Sciatic nerve (tissue), 2 donors: Measurements from ENCODE around the gene NARS2. TPM values are rescaled to one million over a fixed set of nuclear protein-coding genes. Genes with fewer than 3 reads are reported as not detected.
"Not testable (repeated sequence)": the region's sequence is repeated elsewhere in the genome, so short reads cannot be mapped to it uniquely, and the experiment has no call there.

ENCODE experiments used
- ATAC-seq: fragments of 200-7000 bp; cut with Tn5 transposase; one replicate; pipeline ENCODE4 v1.9.1; 2020; ENCODE audit warnings: mild to moderate bottlenecking, moderate library complexity
- DNase-seq: peaks from one replicate; pipeline ENCODE4 v3.0.0-alpha.2; 2020; ENCODE audit warnings: low spot score
- intact Hi-C: fragments of 100-400 bp; cut with DNase I; formaldehyde crosslinking; loops from one replicate; pipeline ENCODE4 v1.14.2; 2022
- total RNA-seq: library from RNA; stranded (reverse); fragmentation: NEBNext Ultra II Directional; extraction: Animal tissue kit (Norgen Biotek cat#: 25700); gene quantifications from one replicate; pipeline ENCODE4 v1.2.1, GENCODE V29; 2021
- donor health status: DM: no; HTN: no; CAD: no.
- donor health status: DM: no; HTN: no; CAD: no.

NARS2 gene
- total RNA-seq, 1 donor from 2014 or later: 15.0 TPM

DNA sequence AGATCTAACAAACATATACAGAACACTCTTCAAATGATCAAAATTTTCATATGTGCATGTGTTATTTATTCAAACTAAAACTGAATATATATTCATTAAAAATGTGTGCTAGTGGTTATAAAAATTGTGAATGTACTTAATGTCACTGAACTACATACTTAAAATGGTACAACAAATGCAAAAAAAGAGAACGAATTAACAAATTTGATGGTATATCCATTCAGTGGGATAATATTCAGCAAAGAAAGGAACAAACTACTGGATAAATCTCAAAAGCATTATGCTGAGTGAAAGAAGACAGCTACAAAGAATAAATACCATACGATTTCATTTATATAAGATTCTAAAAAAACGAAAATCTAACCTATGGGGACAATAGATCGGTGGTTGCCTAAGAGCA is 64.1 kb downstream of the NARS2 start:
- no peak for DNase-seq
- intact Hi-C loops: no loop called here
- ATAC-seq: no peak

DNA sequence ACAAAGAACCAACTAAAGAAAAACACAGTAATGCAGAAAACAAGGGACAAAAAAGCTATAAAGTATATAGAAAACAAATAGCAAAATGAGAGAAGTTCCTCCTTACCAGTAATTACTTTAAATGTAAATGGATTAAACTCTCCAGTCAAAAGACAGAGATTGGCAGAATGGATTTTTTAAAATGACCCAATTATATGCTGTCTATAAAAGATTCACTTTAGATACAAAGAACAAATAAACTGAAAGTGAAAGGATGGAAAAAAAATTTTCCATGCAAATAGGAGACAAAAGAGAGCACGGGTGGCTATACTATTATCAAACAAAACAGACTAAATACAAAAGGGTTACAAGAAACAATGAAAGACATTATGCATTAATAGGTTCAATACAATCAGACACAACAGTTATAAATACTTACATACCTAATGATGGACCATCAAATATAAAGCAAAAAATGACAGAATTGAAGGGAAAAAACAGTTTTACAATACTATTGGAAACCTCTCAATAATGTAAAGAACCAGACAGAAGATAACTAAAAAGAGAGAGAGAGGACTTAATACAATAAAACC is 64.6 kb downstream of the NARS2 start:
- no peak for DNase-seq
- intact Hi-C loops: no loop called here
- ATAC-seq: no peak

DNA sequence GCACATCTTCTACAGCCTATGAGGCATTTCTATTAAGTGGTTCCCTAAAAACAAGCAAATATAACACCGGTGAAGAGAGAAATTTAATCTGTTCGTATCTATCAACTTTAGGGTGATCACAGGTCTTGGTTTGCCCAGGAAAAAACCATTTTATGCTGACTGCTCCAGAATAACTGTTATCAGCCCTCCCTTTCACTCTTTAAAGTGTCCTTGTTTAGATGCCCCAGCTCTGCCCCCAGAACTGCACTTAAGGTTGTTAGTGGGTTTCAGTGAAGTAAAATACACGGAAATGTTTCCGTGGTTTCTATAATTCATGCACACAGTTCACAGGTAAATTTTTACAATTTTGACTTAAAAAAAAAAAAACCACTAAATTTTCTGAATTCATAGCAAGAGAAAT is 70.0 kb downstream of the NARS2 start:
- ATAC-seq: no peak
- DNase-seq: no peak
- intact Hi-C loops: no loop called here

DNA sequence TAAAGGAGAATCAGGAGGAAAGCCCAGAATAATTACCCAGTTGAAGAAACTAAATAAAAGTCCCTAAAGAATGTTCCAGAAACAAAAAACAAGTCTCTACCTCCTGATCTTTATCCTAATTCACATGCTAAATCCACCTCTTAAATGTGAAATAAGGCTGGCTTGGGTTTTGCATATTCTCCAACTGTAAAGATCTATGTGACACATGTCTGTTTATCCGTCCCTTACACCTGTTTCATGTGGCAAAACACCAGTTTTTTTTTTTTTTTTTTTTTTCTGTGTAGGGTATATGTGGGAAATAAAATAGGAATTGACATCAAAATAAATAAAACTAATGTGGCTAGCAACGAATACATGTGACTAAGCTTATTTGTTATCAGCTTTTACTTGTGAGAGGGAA is 70.5 kb downstream of the NARS2 start:
- DNase-seq (no peak), ATAC-seq (no peak)
- intact Hi-C loops: no loop called here

DNA sequence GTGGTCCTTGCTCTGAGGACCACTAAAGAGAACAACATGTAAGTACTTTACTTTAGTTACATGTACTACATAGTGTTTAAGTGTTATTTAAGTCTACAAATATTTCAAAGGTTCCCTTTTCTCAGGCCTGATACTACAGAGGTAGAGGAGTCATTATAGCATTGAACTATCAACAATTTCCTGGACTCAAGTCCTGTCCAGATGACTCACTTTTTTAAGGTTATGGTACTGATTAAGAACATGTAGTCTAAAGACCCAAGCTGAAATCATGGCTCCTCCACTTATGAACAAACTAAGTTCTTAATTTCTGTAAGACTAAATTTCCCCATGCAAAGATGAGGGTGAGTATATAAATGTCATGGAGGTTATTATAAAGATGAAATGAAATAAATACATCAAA is 74.7 kb downstream of the NARS2 start:
- intact Hi-C loops: no loop called here
- ATAC-seq (no peak), DNase-seq (no peak)

DNA sequence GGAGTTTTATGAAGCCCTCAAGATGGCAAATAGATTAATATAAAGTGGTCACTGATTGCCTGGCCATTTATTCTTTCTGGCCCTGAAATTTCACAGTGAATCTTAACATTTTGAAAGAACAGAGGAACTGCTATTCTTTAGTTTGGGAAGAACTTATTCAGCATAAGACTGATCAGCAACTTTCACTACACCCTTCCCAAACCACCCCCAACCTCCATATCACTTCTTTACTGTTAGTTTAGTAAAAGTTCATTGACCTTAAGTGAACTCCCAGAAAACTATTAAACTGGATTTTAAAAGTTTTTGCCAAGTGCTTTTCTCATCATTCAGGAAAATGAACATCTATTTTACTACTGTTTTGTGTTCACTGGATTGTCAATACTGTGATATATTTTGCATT is 77.4 kb downstream of the NARS2 start:
- no peak for ATAC-seq
- intact Hi-C loops: no loop called here
- no peak for DNase-seq

DNA sequence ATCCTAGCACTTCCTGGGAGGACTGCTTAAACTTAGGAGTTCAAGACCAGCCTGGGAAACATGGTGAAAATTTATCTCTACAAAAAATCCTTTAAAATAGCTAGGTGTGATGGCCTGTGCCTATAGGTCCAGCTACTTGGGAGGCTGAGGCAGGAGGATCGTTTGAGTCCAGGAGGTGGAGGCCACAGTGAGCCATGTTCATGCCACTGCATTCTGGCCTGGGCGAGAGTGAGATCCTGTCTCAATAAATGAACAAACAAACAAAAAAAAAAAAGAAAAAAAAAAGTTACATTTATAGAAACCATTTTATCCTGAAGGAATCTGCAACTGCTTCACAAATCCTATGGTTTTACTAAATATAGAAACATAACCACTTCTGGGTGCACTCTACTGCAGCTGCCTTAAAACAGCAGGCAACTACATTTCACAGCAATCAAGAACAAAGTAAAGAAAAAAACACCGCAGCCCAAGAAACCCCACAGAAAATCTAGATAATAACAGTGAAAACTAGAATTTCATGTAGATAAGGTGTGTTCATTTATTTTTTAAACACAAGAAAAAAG is 81.2 kb downstream of the NARS2 start:
- DNase-seq: no peak
- intact Hi-C loops: no loop called here
- no peak for ATAC-seq

DNA sequence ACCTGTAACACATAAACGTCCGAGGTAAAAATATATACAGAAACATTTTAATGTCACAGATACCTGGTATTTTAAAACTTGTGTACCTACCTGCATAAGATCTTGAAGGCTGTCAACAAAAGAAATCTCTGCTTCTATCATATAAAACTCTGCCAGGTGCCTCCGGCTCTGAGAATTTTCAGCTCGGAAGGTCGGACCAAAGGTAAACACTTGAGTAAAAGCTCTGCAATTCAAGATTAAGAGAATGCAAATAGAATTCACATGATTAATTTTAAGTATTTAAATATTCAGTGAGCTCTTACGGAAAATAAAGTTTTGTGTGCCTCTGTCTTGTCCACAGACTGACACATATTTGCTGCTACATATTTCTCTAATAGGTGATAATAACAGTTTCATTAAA is 81.7 kb downstream of the NARS2 start:
- ATAC-seq: no peak
- DNase-seq: no peak
- intact Hi-C loops: no loop called here

DNA sequence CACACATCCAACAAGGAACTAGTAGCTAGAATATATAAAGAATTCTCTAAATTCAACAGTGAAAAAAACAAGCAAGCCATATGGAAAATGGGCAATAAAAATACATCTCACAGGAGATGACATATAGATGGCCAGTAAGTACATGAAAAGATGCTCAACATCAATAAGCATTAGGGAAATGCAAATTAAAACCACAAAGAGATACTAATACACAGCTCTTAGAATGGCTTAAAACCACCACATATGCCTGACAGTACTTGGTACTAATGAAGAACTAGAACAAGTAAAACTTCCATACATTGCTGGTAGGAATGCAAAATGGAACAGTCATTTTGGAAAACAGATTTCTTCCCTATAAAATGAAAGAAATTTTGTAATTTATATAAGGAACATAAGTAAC is 85.5 kb downstream of the NARS2 start:
- ATAC-seq (no peak), DNase-seq (no peak)
- intact Hi-C loops: no loop called here

DNA sequence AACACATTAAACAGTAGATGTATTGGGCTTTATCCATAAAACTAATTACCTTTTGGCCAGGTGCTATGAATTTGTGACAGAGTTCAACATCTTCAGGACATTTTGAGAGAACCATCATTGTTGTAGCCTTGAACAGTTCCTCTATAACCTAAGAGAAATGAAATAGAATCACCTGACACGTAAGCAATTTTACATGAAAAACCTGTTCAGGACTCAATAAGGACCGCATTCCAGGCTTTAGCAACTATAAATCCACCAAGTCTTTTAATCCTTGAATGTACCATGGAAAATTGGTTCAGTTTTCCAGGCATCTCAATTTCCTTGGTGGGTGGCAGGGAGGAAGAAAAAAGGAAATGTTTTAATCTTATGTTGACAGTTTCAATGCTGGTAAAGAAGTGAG is 96.1 kb downstream of the NARS2 start:
- intact Hi-C loops: no loop called here
- ATAC-seq (no peak), DNase-seq (no peak)

DNA sequence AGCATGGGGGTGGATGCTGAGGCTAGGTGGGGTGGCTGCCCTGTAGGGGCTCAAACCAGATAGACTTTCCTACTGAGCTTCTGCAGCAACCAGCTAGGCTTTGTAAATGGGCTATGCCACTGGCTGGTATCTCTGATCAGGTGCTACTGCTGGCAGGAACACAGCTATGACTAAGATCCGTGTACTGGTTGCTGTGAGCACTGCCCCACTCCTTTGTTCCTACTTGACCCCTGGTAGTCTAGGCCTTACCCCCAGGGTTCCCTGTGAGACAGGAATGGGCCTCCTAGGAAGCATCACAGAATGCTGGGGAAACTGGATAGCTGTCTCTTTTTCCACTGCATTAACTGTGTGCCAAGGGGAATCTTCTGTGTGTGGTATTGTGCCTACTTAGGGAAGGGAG is 98.6 kb downstream of the NARS2 start:
- intact Hi-C loops: no loop called here
- DNase-seq: no peak
- ATAC-seq: no peak

DNA sequence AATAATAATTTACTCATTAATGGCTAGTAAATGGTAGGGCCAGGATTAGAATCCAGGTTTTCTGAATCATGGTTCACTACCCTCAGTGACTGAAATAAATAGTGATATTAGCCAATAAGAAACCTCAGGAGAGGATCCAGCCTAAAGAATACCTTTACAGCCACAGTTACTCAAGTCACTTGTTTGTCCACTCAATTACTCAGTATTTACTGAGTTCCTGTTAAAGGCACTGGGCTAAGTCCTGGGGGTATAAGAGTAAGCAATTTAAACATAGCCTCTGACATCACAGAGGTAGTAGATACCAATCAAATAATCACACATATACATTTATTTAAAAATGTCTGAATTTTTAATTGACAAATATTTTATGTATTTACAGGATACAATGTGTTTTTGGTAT is 100.2 kb downstream of the NARS2 start:
- DNase-seq (no peak), ATAC-seq (no peak)
- intact Hi-C loops: no loop called here

DNA sequence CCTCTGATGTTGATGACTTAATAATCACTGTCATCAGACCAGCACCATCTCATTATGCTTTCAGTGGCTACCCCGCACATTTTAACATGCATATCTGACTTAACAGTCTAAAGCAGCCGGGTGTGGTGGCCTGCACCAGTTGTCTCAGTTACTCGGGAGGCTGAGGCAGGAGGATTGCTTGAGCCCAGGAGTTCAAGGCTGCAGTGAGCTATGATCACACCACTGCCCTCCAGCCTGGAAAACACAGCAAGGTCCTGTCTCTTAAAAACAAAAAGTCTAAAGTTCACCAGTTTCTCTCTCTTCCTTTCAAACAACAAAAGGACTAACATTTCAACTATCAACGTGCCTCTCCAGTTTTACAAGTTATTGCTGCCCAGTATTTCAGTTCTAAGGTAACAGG is 101.8 kb downstream of the NARS2 start:
- DNase-seq: no peak
- intact Hi-C loops: no loop called here
- ATAC-seq: no peak

DNA sequence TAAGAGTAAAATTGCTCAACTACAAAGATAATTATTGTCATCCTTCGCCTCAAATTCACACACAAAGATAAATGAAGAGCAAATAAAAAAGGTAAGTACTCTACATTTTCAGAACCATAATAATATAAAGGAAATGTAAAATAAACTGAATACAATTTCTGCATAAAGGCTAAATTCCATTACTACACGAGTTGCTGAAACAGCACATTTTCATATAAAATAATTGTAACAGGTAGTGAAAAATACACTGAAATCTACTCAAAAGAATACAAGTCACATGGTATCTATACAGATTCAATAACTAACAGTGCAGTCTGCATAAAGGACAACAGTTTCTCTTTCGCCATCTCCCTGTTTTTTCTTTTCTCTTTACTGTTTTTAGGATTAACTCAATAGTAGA is 102.3 kb downstream of the NARS2 start:
- intact Hi-C loops: no loop called here
- ATAC-seq: no peak
- no peak for DNase-seq

DNA sequence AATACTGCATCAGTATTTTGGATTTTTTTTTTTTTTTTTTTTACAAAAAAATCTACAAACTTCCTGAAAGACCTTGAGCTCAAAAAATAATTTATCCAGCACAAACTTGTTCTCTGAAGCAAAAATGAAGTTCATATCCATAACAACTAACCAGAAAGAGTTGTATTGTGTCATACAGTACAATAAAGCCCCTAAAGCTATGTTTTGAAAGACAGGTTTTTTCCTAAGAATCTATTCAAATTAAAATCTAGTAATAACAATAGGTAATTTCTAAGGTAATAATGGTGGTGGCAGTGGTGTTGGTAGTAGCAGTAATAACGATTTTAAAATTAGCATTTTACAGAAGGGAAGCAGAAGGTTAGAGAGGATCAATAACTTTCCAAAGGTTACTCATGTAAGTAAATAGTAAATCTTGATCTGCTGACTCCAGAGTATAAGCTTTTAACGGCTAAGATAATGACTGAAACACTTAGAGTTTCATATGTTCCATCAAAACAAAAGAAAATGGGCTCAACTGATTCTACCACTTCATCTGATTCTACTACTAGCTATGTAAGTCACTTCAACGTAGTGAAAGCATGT is 103.7 kb downstream of the NARS2 start:
- intact Hi-C loops: no loop called here
- DNase-seq (no peak), ATAC-seq (no peak)

DNA sequence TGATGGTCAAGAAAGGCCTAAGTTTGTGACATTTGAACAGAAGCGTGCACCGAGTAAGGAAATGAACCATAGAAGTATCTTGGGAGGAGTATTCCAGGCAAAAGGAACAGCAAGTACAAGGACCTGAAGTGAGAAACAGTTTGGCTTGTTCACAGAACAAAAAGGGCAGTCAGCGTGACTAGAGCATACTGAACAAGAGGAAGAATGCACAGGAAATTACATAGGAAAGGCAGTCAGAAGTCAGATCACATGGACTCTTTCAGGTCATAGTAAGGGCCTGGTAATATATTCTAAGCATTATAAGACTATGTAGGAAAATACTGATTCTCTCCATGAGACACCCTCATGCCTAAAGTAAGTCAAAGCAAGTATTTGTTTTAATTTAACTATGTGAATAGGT is 104.8 kb downstream of the NARS2 start:
- ATAC-seq (no peak), DNase-seq (no peak)
- intact Hi-C loops: no loop called here

DNA sequence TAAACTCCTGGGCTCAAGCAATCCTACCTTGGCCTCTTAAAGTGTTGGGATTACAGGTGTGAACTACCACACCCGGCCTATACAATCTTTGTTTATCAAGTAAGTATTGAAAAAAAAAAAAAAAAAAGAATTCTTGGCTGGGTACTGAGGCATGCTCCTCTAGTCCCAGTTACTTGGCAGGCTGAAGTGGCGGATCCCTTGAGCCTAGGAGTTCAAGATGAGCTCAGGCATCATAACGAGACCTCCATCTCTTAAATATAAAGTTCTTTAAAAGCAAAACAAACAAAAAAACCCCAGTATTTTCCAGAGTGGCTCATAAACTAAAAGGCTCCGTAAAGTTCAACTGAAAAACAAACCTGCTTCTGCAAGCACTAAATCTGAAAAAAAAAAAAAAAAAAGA is 106.7 kb downstream of the NARS2 start:
- ATAC-seq (no peak), DNase-seq (no peak)
- intact Hi-C loops: no loop called here

DNA sequence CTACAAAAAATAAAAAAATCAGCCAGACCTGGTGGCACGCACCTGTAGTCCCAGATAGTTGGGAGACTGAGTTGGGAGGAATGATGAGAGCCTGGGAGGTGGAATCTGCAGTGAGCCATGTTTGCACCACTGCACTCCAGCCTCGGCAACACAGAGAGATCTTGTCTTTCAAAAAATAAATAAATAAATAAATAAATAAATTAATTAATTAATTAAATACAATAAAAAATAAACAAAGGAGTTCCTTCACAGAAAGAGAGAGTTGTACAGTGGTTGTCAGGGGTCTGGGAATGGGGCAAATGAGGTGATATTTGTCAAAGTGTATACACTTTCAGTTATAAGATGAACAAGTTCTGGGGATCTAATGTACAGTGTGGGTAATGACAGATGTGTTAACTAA is 107.3 kb downstream of the NARS2 start:
- intact Hi-C loops: no loop called here
- DNase-seq (no peak), ATAC-seq (no peak)

DNA sequence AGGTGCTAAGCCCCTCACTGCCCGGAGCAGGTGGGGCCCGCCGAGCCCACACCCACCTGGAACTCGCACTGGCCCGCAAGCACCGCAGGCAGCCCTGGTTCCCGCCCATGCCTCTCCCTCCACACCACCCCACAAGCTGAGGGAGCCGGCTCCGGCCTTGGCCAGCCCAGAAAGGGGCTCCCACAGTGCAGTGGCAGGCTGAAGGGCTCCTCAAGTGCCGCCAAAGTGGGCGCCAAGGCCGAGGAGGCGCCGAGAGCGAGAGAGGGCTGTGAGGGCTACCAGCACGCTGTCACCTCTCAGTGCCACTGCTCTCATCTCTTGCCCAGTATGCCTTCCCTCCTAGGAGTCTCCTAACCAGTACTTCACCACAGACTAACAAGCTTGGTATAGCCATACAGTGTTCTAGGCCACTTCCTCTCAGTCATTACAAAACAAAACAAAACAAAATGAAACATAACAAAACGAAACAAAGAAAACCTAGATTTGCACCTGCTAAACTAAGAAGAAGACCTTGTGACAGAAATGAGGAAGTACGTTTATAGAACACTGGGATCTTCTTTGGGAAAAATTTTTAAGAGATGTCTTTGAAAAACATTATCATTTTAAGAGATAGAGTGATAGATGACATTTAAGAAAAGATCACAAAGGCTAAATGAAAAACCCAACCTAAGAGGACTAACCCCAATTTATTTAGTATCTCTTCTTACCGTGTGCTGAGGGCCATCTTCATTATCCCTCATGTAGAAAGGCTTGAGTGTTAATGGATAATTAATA is 109.3 kb downstream of the NARS2 start:
- intact Hi-C loops: no loop called here
- ATAC-seq (no peak), DNase-seq (no peak)

DNA sequence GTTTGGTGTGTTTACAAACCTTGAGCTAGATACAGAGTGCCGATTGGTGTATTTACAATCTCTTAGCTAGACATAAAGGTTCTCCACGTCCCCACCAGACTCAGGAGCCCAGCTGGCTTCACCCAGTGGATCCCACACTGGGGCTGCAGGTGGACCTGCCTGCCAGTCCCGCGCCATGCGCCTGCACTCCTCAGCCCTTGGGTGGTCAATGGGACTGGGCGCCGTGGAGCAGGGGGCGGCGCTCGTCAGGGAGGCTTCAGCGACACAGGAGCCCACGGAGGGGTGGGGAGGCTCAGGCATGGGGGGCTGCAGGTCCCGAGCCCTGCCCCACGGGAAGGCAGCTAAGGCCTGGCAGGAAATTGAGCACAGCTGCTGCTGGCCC is 109.9 kb downstream of the NARS2 start:
- ATAC-seq, DNase-seq, intact Hi-C loops: not testable (repeated sequence)

DNA sequence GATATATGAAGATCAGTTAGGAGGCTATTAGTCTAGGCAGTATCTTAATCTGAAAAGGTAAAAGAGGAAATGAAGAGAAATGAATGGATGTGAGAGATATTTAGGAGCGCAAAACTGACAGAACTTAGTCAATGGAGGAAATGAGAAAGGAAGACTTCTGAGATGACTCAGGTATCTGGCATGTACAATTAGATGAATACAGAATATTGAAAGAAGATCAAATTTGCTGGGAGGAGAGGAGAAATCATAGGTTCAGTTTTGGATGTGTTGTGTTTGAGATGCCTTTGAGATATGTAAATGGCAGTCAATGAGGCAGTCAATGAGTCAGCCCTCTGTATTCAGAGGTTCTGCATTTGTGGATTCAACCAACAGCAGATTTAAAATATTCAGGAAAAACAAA is 114.2 kb downstream of the NARS2 start:
- intact Hi-C loops: no loop called here
- DNase-seq (no peak), ATAC-seq (no peak)
